ENCODE results near the gene IWS1.
"Not testable (repeated sequence)": the region's sequence is repeated elsewhere in the genome, so short reads cannot be mapped to it uniquely, and the experiment has no call there.

IWS1 gene

DNA sequence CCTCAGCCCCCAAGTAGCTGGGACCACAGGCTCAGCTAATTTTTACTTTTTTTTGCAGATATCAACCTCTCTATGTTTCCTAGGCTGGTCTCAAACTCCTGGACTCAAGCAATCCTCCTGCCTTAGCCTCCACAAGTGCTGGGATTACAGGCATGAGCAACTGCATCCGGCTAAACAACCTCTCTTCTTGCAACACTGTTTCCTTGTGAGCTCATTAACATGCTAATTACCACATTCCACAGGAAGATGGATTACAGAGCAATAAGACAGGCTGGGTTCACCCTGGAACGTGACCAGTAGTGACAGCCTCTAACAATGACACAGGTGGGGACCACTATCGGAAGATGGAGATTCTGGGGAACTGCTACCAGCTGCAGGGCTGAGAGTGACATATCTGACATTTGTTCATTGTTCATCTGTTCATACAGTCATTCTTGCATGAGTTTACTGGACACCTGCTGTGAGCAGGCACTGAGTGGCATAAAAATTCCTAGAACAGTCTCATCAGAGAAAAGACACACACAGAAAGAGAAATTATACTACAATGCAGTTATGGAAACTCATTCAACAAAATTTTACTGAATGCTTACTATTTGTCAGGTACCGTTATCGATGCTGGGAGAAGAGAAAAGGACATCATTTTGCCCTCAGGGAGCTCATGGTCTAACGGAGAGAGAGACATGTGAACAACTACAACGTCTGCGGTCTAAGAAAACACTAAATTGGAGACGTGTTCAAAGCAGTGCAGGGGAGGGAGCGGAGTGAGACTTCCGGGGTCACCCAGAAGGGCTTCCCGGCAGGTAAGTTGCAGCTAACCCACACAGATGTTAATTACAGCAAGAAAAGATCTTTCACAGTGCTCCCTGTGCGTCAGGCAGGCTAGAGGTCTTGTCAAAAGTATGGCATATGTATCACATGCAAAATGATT, 70.5 kb downstream of the IWS1 start:
- DNase-seq (ENCODE audit: low spot score), result no peak
- FAIRE-seq, result no peak

DNA sequence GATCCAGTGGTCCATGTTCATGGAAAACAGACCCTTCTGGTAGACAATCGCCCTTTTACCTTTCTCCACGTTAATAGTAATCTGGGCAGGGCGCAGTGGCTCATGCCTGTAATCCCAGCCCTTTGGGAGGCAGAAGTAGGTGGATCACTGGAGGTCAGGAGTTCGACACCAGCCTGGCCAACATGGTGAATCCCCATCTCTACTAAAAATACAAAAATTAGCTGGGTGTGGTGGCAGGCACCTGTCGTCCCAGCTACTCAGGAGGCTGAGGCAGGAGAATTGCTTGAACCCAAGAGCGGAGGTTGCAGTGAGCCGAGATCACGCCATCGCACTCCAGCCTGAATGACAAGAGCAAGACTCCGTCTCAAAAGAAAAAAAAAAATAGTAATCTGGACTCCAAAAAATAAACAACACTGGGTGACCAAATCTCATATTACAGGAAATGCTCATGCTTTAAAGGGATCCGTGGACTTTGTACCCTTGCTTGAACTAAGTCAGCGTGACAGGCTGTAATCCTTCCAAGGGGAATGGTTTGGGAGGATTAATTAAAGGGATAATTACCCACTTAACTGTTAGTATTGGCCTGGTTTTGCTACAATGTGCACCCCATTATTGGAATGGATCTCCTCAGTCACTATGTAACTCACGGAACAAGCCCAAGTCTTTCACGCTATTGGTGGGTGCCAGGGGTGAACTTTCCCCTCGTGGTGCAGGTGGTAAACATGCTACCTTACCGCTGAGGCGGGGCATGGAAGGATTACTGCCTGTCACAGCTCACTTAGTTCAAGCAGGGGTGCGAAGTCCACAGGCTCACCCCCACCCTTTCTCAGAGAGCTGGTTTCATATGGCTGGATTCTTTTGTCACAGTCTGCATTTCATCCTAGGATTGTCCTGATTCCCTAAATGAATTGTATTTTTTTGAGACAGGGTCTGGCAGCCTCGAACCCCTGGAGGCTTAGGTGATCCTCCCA, 71.4 kb downstream of the IWS1 start:
- DNase-seq (ENCODE audit: low spot score) (no peak), FAIRE-seq (no peak)

DNA sequence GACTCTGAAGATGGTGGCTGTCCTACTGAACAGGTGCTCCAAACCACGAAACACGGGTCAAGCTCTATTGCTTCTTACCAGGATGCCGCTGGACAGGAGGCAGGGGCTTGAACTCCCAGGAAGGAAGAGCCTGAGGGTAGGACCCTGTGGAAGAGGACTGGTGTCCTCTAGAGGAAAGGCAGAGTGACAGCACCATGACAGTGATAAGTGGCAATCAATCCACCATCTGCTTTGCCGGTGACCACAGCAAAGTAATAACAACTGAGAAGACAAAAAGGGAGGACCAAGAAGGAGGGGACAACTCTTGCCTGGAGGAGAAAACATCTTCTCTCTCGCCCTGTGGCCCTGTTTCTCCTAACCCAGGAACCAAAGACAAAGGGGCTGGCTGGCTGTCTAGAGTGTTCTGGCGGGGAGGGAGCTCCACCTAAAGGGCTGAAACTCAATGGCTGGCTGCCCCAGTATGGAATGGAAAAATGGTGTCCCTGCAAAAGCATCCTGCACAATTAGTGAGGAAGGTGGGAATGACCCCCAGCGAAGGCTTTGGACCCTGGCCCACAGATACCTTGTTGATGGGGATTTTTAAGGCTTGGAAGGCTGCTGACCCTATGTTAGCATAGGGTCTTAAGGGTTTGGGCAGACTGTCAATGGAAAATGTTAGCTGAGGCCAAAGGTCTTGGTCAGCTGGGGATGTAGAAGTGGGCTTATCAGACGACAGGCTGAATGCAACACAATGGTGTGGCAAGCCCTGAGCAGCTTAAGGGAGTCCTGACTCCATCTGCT, 72.7 kb downstream of the IWS1 start:
- FAIRE-seq (no peak), DNase-seq (ENCODE audit: low spot score) (no peak)

DNA sequence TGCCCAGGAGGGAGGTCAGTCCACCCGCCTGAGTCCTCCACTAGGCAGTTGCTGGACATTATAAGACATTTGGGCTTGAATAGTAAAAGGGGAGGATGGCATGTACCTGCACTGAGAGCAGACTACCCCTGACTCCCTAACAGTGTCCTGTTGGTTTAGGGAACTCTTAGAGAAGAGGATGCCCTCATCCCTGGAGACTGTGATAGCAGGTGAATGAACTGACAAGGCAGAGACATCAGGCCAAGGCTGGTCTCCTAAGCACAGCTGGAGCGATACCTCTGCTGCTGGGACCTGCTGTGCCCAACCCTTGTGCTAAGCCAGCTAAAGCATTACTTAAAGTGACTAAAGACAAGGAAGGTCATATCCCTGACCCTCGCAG, 73.3 kb downstream of the IWS1 start:
- DNase-seq (ENCODE audit: low spot score), result no peak
- no peak for FAIRE-seq

DNA sequence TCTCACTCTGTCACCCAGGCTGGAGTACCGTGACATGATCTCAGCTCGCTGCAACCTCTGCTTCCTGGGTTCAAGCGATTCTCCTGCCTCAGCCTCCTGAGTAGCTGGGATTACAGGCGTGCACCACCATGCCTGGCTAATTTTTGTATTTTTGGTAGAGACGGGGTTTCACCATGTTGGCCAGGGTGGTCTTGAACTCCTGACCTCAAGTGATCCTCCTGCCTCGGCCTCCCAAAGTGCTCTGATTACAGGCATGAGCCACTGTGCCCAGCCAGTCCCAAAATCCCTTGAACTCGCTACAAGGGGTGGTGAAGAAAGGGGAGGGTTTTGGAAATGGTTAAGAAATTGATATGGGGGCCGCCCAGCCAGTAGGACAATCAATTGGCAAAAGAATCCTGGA, 73.9 kb downstream of the IWS1 start:
- DNase-seq (ENCODE audit: low spot score); FAIRE-seq: not testable (repeated sequence)

DNA sequence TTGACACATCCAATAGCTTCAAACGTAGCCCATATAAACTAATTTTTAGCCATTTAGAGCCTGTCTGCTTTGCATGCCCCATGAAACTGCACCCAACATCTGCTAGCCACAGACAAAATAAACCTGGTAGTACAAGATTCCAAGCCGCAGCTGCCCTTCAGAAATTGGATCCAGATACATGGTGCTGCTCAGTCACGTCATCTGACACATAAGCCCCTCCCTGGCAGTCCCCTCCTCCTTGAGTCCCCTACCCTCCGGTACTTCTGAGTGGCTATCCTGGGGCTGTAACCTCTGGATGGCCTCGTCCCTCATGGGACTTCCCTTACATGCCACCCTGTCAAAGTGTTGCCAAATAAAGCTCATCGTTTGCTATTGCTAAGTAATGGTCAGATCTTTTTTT, 74.3 kb downstream of the IWS1 start:
- no peak for DNase-seq (ENCODE audit: low spot score)
- FAIRE-seq, result no peak

DNA sequence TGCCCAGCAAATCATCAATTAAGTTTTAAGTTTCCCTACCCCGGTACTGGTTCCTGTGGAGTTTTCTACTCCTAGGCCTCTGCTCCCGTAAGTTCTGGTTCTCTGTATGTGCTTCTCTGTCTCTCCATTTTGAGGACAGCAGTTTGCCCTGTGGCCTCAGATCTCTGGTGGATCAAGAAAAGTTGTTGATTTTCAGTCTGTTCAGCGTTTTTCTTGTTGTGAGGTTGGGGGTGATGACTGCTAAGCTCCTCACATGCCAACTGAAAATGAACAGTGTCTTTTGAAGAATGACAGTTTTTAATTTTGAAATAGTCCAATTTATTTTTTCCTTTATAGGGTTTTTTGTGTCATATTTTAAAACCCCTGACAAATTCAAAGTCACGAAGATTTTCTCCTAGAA, 76.4 kb downstream of the IWS1 start:
- DNase-seq (ENCODE audit: low spot score) (no peak), FAIRE-seq (no peak)

DNA sequence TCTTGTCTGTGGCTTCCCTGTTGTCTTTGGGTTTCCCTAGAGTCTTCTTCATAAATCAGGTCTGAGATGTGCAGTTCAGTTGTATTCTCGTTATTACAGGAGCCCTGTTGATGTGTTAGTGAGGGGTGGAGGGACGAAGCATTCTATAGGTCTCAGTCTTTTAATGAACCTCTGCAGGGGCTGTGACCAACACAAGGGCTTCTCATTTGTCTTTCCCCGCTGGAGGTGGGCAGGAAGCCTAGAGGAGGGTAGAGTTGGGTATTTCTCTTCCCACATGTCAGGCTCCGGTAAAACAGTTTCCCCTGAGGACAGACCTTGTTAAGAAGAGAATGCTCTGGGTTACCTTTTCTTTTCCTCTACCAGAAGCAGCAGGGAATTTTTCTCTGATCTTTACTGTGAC, 76.9 kb downstream of the IWS1 start:
- no peak for FAIRE-seq

DNA sequence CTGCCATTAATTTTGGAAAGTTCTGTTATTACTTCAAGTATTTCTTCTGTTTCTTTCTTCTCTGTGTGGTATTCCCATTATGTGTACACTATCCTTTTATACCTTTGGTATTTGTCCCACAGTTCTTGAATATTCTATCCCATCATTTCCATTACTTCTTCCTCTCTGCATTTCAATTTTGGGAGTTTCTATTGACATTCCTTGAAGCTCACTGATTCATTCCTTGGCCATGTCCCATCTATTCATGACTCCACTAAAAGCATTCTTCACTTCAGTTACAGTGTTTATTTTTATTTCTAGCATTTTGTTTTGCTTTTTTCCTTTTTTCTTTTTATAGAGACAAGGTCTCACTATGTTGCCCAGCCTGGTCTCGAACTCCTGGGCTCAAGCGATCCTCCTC, 77.8 kb downstream of the IWS1 start:
- FAIRE-seq (no peak), DNase-seq (ENCODE audit: low spot score) (no peak)

More for the DNA sequence above, 76.9 kb downstream of the IWS1 start:
- DNase-seq (ENCODE audit: low spot score), result no peak

DNA sequence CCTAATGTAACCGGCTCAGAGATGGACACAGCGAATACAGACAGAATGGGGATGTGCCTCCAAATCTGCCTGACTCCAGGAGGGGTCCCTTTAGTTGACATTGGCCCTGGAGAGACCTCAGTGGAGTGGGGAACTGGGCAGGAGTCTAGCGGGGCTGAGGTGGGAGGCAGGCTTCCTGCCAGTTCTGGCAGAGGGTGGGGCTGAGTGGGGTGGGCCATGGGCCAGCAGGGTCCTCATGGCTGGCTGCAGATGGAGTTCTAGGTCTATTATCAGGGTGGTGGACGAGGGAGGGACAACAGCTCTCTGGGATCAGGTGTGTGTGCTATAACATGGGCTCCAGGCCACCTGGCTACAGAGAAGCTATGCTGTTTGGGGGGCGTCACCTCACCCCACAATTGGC, 86.9 kb downstream of the IWS1 start:
- FAIRE-seq (no peak), DNase-seq (ENCODE audit: low spot score) (no peak)

DNA sequence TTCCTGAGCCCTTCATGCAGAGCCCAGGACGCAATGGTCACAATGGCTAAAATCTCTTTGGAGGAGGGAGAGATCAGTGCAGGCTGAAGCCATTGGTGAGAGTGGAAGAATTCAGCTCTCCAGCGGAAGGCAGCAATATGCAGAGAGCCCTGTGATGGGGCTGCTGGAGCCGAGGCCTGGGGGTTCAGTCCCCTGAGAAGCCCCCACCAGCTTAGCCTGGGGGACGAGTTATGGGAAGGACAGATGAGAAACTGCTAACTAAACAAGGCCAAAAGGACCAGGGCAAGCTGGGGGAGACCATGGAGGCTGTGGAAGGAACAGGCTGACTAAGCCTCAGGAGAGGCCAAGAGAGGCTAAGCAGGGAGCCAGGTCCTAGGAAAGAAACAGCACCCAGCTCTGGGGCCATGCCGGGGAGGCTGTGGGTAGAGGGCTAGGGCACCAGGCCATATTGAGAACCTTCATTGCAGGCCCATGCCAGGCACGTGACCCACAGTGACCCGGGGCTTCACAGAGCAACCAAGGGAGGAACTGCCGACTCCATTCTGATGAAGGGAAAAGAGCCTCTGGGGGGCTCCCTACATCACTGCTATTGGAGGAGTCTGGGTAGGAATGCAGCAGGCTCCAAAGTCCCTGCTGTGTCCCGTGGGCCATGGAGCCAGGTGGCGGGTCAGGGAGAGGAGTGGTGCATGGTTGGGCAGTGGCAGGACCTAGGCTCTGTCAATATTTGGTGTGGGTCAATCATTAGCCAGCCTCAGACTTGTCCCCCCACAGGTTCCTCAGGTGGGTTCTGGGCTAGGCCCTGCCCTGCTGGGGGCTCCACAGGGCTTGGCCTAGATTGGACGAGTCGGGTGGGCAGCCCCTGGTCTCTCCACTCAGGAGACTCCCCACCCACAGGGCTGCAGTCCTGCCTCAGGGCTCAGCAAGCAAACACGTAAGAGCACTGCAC, 88.2 kb downstream of the IWS1 start:
- FAIRE-seq (no peak), DNase-seq (ENCODE audit: low spot score) (no peak)

DNA sequence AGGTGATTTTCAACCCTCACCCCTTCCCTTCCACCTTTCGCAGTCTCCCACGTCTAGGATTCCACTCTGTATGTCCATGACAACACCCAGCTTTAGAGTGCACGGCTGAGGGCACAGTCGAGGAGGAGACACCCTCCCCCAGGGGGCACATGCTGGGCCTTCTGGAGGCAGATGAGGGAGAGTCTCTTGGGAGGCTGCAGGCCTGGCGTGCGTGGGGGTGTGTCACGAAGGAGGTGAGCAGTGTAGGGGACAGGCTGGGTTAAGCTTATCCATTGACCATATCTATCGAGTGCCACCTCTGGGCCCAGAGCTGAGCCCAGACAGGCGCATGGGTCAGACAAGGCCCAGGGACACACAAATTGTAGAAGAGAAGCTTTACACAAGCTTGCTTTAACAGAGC, 89.2 kb downstream of the IWS1 start:
- DNase-seq (ENCODE audit: low spot score), result no peak
- no peak for FAIRE-seq

DNA sequence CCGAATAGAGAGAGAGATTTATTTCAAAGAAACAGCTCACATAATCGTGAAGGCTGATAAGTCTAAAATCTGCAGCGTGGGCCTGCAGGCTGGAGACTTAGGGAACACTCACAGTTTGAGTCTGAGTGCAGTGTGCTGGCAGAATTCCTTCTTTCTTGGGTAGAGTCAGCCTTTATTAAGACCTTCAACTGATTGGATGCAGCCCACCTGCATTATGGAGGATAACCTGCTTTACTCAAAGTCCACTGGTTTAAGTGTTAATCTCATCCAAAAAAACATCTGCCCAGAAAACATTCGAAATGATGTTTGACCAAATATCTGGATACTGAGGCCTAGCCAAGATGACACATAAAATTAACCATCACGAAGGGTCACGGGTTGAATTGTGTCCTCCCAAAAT, 91.8 kb downstream of the IWS1 start:
- DNase-seq (ENCODE audit: low spot score) (no peak), FAIRE-seq (no peak)

DNA sequence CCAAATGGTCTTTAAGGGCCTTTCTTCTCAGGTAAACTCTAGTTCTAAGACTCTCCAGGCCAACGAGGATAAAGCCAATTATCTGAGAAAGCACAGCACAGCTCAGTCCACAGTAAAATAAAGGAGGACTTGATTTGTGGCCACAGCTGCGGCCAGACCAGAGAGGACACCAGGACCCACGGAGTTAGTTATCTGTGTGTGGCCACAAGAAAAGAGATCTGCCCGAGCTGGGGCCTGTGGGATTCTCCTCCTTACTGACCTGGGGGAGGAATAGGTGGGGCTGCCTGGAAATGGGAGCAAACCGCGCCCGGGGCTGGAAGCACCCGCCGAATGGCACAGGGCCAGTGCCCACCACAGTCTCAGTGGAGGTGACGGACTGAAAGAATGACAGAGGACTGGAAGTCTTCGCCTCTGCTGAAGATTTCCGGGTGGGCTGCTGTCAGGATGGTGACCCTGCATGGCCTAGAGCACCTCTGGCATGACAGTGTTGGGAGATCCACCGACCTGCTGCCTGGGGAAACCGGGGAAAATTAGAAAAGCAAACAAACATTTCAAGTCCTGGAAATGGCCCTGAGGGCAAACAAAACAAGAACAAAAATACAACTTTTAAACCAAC, 94.8 kb downstream of the IWS1 start:
- DNase-seq (ENCODE audit: low spot score), result no peak
- no peak for FAIRE-seq

All from urothelium cell line (cell line).